ENCODE measurements around the gene PDS5B.
A peak's percentile ranks its signal among the peaks of the same experiment; 100 is the strongest.

The PDS5B gene

GRCh38 chr13:32582281-32582680 lies 4.0 kb upstream of the PDS5B start:
- no peak for DNase-seq (ENCODE audit: low read depth)
- TF ChIP-seq CTCF (IDR thresholded peaks at IDR 0.05; ENCODE audit: control insufficient read depth, insufficient read depth, low read depth, low read length, missing control alignments): no peak
- no peak overlapping the region for H3K4me3 ChIP-seq (ENCODE audit: control insufficient read depth, low read depth, low read length)

- TF ChIP-seq CTCF (IDR thresholded peaks at IDR 0.05; ENCODE audit: control insufficient read depth, insufficient read depth, low read depth, low read length, missing control alignments): no peak
- no peak overlapping the region for H3K4me3 ChIP-seq (ENCODE audit: control insufficient read depth, low read depth, low read length)
- DNase-seq (ENCODE audit: low read depth): no peak
These were observed 3.3 kb upstream of the PDS5B start for GRCh38 chr13:32582991-32583390.

- peak overlapping the region; percentile 52 for H3K4me3 ChIP-seq (ENCODE audit: control insufficient read depth, low read depth, low read length)
- no peak for TF ChIP-seq CTCF (IDR thresholded peaks at IDR 0.05; ENCODE audit: control insufficient read depth, insufficient read depth, low read depth, low read length, missing control alignments)
- no peak for DNase-seq (ENCODE audit: low read depth)
These were observed 637 bp upstream of the PDS5B start for GRCh38 chr13:32585550-32586079.

GRCh38 chr13:32587011-32587810 lies 959 bp downstream of the PDS5B start:
- H3K4me3 ChIP-seq (ENCODE audit: control insufficient read depth, low read depth, low read length): peak overlapping the region; percentile 93
- no peak for TF ChIP-seq CTCF (IDR thresholded peaks at IDR 0.05; ENCODE audit: control insufficient read depth, insufficient read depth, low read depth, low read length, missing control alignments)
- no peak for DNase-seq (ENCODE audit: low read depth)

- no peak for DNase-seq (ENCODE audit: low read depth)
- peak overlapping the region; percentile 93 for H3K4me3 ChIP-seq (ENCODE audit: control insufficient read depth, low read depth, low read length)
- no peak for TF ChIP-seq CTCF (IDR thresholded peaks at IDR 0.05; ENCODE audit: control insufficient read depth, insufficient read depth, low read depth, low read length, missing control alignments)
These were observed 1.5 kb downstream of the PDS5B start for GRCh38 chr13:32587811-32588170.

- DNase-seq (ENCODE audit: low read depth): no peak
- no peak for TF ChIP-seq CTCF (IDR thresholded peaks at IDR 0.05; ENCODE audit: control insufficient read depth, insufficient read depth, low read depth, low read length, missing control alignments)
- H3K4me3 ChIP-seq (ENCODE audit: control insufficient read depth, low read depth, low read length): 0 out of 2 replicates have a peak overlapping the region, but pooled peaks have one; percentile 3
These were observed 2.5 kb downstream of the PDS5B start for GRCh38 chr13:32588736-32589135.
